ENCODE data around the gene SPIRE2. TPM values are rescaled to one million over a fixed set of nuclear protein-coding genes. Genes with fewer than 3 reads are reported as not detected.

The SPIRE2 gene
- total RNA-seq, 1 donor from 2014 or later = 14.7 TPM

Other genes with a start within 250 kb of the SPIRE2 start
- 2.4 TPM for gene DPEP1, start 214.8 kb upstream of the SPIRE2 start, total RNA-seq
- 81.9 TPM for gene CHMP1A, start 170.8 kb upstream of the SPIRE2 start, total RNA-seq
- gene SPATA33, start 170.6 kb upstream of the SPIRE2 start, total RNA-seq = 7.7 TPM
- 30.6 TPM for gene CDK10, start 141.8 kb upstream of the SPIRE2 start, total RNA-seq
- 20.0 TPM for gene SPATA2L, start 126.8 kb upstream of the SPIRE2 start, total RNA-seq
- gene VPS9D1, start 107.6 kb upstream of the SPIRE2 start, total RNA-seq = 7.7 TPM
- gene ZNF276, start 106.9 kb upstream of the SPIRE2 start, total RNA-seq = 11.8 TPM
- gene FANCA, start 11.8 kb upstream of the SPIRE2 start, total RNA-seq = 8.2 TPM
- 177 TPM for gene TCF25, start 45.1 kb downstream of the SPIRE2 start, total RNA-seq
- gene MC1R, start 90.4 kb downstream of the SPIRE2 start, total RNA-seq = 3.3 TPM
- 3,334 TPM for gene TUBB3, start 94.9 kb downstream of the SPIRE2 start, total RNA-seq
- 51.8 TPM for gene DEF8, start 120.3 kb downstream of the SPIRE2 start, total RNA-seq
- gene DBNDD1, start 191.0 kb downstream of the SPIRE2 start, total RNA-seq = 10.6 TPM
- gene PRDM7, start 248.9 kb downstream of the SPIRE2 start, total RNA-seq = not detected

Data from frontal cortex (tissue), 1 donor.